Chondrocyte (in vitro differentiated cells): ENCODE measurements around the gene TCF7L2. TPM values are rescaled to one million over a fixed set of nuclear protein-coding genes. Genes with fewer than 3 reads are reported as not detected.

Experiments used
- DNase-seq: peaks from one replicate; pipeline ENCODE4 v3.0.0; 2021; ENCODE audit warnings: mixed read lengths, low spot score
- H3K27ac Mint-ChIP-seq: one replicate; pipeline ENCODE4 v1.8.0; 2021; ENCODE audit warnings: mild to moderate bottlenecking, moderate library complexity, mixed read lengths; ENCODE audit not compliant: unreplicated experiment
- H3K27me3 Mint-ChIP-seq: 2 replicates; pipeline ENCODE4 v1.8.0; 2021; ENCODE audit warnings: low read depth, mixed read lengths
- H3K36me3 Mint-ChIP-seq: 2 replicates; pipeline ENCODE4 v1.8.0; 2021; ENCODE audit warnings: low read depth, mixed read lengths
- H3K4me1 Mint-ChIP-seq: 2 replicates; pipeline ENCODE4 v1.8.0; 2021; ENCODE audit warnings: low read depth, mild to moderate bottlenecking, mixed read lengths
- H3K4me3 Mint-ChIP-seq: one replicate; pipeline ENCODE4 v1.8.0; 2021; ENCODE audit warnings: mild to moderate bottlenecking, moderate library complexity, mixed read lengths; ENCODE audit not compliant: unreplicated experiment
- H3K9me3 Mint-ChIP-seq: 2 replicates; pipeline ENCODE4 v1.8.0; 2021; ENCODE audit warnings: low read depth, mixed read lengths
- CTCF ChIP-seq: fragments of 200-600 bp; sonication (generic); IDR thresholded peaks from 2 replicates; pipeline ENCODE4 v1.5.0; 2021; ENCODE audit warnings: antibody characterized with exemption, mild to moderate bottlenecking, moderate library complexity
- long read RNA-seq: library from polyadenylated mRNA; stranded (forward); transcript quantifications from one replicate; pipeline ENCODE4 v2.0.0, GENCODE V29; 2021
- total RNA-seq: library from RNA; stranded (reverse); gene quantifications from 3 replicates; pipeline ENCODE4 v1.2.1, GENCODE V29; 2021

The TCF7L2 gene
- 30.9 to 42.3 TPM (median 34.4 TPM) in 3 replicates for total RNA-seq
- long read RNA-seq, partial matches to known transcripts, result 5 of 15 reads
- long read RNA-seq, other reads (novel, unspliced or antisense), result 10 of 15 reads

- no peaks in the 10 kb centered on the region for H3K27me3 Mint-ChIP-seq
- H3K27ac Mint-ChIP-seq, result peak within 1 kb of the TSS; percentile 99
- no peak for TF ChIP-seq CTCF
Observed at GRCh38 chr10:112949875-112950507, at the start of gene TCF7L2. Gene TCF7L2, plus strand, starts transcription at chr10:112950247. Its CDS starts 510 bp downstream, at chr10:112950757.

DNA sequence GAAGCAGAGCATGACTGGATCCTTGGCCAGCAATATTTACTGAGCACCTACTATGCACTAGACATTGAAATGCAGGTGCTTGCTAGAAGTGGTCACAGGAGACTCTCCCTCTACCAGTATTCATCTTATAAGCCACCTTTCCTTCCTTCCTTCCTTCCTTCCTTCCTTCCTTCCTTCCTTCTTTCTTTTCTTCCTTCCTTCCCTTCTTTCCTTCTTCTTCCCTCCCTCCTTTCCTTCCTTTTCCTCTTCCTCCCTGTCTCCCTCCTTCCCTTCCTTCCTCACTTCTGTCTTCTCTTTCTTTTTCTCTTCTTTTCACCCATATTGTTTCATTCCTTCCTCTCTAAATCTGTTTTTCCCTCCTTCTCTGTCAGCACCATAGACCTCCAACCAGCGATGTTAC lies 47.3 kb upstream of the TCF7L2 start:
- H3K27me3 Mint-ChIP-seq, result no peaks in the 10 kb centered on the region
- no peak overlapping the region for H3K27ac Mint-ChIP-seq
- no peak overlapping the region for H3K4me3 Mint-ChIP-seq
- no peaks in the 10 kb centered on the region for H3K9me3 Mint-ChIP-seq
- peaks cover 9% of the 10 kb centered on the region for H3K4me1 Mint-ChIP-seq
- no peaks in the 10 kb centered on the region for H3K36me3 Mint-ChIP-seq
- no peak for TF ChIP-seq CTCF
- no peak for DNase-seq

More at GRCh38 chr10:112949875-112950507, at the start of gene TCF7L2:
- peak; percentile 95 for DNase-seq
- Mint-ChIP-seq H3K9me3 (no peaks in the 10 kb centered on the region), H3K36me3 (peaks cover 7% of the 10 kb centered on the region), H3K4me3 (peak within 1 kb of the TSS; percentile 87), H3K4me1 (peaks cover 28% of the 10 kb centered on the region)

DNA sequence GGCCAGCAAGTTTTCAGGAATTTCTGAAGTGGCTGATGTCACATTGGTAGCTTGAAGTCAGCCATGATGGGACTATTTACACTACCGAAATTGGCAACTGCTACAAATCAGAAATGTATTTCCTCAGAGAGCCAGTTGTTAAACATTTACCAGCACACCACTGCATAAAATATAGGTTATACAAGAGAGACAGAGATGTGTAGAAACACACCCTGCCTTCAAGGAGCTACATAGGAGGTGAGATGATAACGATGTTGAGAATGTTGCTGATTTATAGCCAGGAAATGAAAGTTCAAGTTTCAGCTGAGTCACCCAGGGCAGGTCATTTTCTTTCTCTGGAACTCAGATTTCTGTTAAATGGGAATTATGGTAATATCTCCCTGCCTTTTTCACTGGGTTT lies 46.0 kb upstream of the TCF7L2 start:
- Mint-ChIP-seq H3K4me1 (peaks cover 2% of the 10 kb centered on the region), H3K9me3 (no peaks in the 10 kb centered on the region), H3K27me3 (no peaks in the 10 kb centered on the region), H3K4me3 (no peak overlapping the region), H3K27ac (no peak overlapping the region), H3K36me3 (no peaks in the 10 kb centered on the region)
- TF ChIP-seq CTCF, result no peak
- no peak for DNase-seq

- no peaks in the 10 kb centered on the region for H3K27me3 Mint-ChIP-seq
- DNase-seq, result no peak
- no peak overlapping the region for H3K27ac Mint-ChIP-seq
- no peaks in the 10 kb centered on the region for H3K9me3 Mint-ChIP-seq
- H3K4me3 Mint-ChIP-seq, result no peak overlapping the region
- no peaks in the 10 kb centered on the region for H3K4me1 Mint-ChIP-seq
- no peak for TF ChIP-seq CTCF
- H3K36me3 Mint-ChIP-seq, result no peaks in the 10 kb centered on the region
Observed at GRCh38 chr10:112906945-112907344, 43.1 kb upstream of the TCF7L2 start.

DNA sequence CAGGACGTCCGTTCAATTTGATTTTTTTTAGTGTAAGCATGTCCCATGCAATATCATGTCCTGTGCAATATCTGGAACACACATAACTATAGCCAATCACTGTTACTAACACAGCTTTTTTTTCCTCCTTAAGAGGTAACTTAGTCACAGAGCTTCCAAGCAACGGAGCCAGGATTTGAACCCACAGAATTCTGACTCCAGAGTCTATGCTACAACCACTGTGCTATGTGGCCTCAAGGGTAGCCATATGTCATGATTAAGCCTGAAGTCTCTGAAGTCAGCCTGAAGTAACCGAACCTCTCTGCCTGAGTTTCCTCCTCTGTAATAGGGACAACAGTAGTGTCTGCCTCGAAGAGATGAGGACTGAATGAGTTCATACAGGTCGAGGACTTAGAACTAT lies 42.2 kb upstream of the TCF7L2 start:
- no peaks in the 10 kb centered on the region for H3K36me3 Mint-ChIP-seq
- DNase-seq, result no peak
- no peaks in the 10 kb centered on the region for H3K27me3 Mint-ChIP-seq
- TF ChIP-seq CTCF, result no peak
- H3K9me3 Mint-ChIP-seq, result no peaks in the 10 kb centered on the region
- H3K4me1 Mint-ChIP-seq, result no peaks in the 10 kb centered on the region
- H3K4me3 Mint-ChIP-seq, result no peak overlapping the region
- no peak overlapping the region for H3K27ac Mint-ChIP-seq
